Body of pancreas (tissue), 4 donors: ENCODE results near the gene GJB4. TPM values are rescaled to one million over a fixed set of nuclear protein-coding genes. Genes with fewer than 3 reads are reported as not detected.

Experiments
- ATAC-seq: fragments of 150-250 bp; one replicate; pipeline ENCODE4 v1.9.1; 2016
- DNase-seq, 4 donors: peaks; one replicate each; pipeline ENCODE4 v3.0.0-alpha.2; 2019
- H3K27ac ChIP-seq, 4 donors: fragments of 200-600 bp; sonication (generic); 1 replicate in 3 of 4; 2 replicates in 1 of 4; pipeline versions ENCODE4 v1.5.1 to v1.6.1; 2016 to 2019; ENCODE audit warnings: mild to moderate bottlenecking in 1 of 4, mixed read lengths in 1 of 4, moderate library complexity in 1 of 4
- H3K27me3 ChIP-seq, 2 donors: fragments of 200-600 bp; sonication (generic); one replicate each; pipeline ENCODE4 v1.6.0; 2016; ENCODE audit warnings: mild to moderate bottlenecking in 1 of 2
- H3K36me3 ChIP-seq, 2 donors: fragments of 200-600 bp; sonication (generic); replicated peaks in 1 of 2; 2 replicates each; pipeline ENCODE4 v1.5.1; 2016; ENCODE audit warnings: low read depth in 2 of 2; ENCODE audit not compliant: insufficient read depth in 1 of 2
- H3K4me1 ChIP-seq: fragments of 200-600 bp; sonication (generic); one replicate; pipeline ENCODE4 v1.6.0; 2016
- H3K4me3 ChIP-seq, 2 donors: fragments of 200-600 bp; sonication (generic); 1 replicate in 1 of 2; 2 replicates in 1 of 2; pipeline ENCODE4 v1.5.1; 2016 to 2019
- H3K9me3 ChIP-seq, 3 donors: fragments of 200-600 bp; sonication (generic); 1 replicate in 2 of 3; 2 replicates in 1 of 3; pipeline ENCODE4 v1.5.1; 2016
- POLR2A ChIP-seq, 3 donors: fragments of 450-650 bp; IDR thresholded peaks; one replicate each; pipeline ENCODE4 v1.6.1; 2016; ENCODE audit warnings: antibody characterized with exemption in 3 of 3, mild to moderate bottlenecking in 2 of 3
- WGBS, 2 donors: methylation state at CpG; one replicate each; pipeline ENCODE4 v1.1.5; 2017; 5-methylcytosine and 5-hydroxymethylcytosine counted together
- intact Hi-C: fragments of 100-400 bp; cut with DNase I; formaldehyde crosslinking; loops from one replicate; pipeline ENCODE4 v1.15.1; 2023
- total RNA-seq, 2 donors: library from RNA; depleted of rRNA; stranded (reverse); fragments of >200 nt; gene quantifications; one replicate each; pipeline ENCODE4 v1.1.0, GENCODE V29; 2016
- TF ChIP-seq, protein P1 (sequence below), 7 experiments: fragments of 450-650 bp in 4 of 7; fragments of 200-600 bp in 3 of 7; sonication (generic) in 3 of 7; IDR thresholded peaks; one replicate each; pipeline ENCODE4 v1.5.1; 2016 to 2019; ENCODE audit warnings: antibody characterized with exemption in 7 of 7

The GJB4 gene
- total RNA-seq, 2 donors from 2014 or later = not detected

DNA sequence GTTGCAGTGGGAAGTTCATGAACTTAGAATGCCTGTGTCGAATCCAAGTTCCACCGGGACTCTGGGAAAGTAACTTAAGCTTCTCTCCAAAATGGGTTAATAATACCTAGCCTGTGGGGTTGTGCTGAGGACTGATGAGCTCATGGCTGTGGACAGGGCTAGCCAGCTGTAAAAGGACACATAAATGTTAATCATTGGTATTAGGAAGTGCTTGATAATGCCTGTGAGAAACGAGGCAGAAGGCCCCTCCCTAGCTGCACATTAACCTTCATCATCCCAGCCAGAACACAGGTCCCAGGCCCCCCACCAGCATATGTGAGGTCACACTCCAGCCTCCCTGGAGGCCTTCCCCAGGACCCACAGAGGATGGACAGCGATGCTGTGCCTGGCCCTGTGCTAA lies 789 bp upstream of the GJB4 start:
- ATAC-seq = no peak
- no peak overlapping the region for H3K4me3 ChIP-seq
- intact Hi-C loops = no loop called here
- DNase-seq = no peak
- no peaks in the 10 kb centered on the region for H3K4me1 ChIP-seq
- no peaks in the 10 kb centered on the region for H3K9me3 ChIP-seq
- TF ChIP-seq, protein P1, sequence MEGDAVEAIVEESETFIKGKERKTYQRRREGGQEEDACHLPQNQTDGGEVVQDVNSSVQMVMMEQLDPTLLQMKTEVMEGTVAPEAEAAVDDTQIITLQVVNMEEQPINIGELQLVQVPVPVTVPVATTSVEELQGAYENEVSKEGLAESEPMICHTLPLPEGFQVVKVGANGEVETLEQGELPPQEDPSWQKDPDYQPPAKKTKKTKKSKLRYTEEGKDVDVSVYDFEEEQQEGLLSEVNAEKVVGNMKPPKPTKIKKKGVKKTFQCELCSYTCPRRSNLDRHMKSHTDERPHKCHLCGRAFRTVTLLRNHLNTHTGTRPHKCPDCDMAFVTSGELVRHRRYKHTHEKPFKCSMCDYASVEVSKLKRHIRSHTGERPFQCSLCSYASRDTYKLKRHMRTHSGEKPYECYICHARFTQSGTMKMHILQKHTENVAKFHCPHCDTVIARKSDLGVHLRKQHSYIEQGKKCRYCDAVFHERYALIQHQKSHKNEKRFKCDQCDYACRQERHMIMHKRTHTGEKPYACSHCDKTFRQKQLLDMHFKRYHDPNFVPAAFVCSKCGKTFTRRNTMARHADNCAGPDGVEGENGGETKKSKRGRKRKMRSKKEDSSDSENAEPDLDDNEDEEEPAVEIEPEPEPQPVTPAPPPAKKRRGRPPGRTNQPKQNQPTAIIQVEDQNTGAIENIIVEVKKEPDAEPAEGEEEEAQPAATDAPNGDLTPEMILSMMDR (IDR thresholded peaks at IDR 0.05) = no peak
- TF ChIP-seq POLR2A (IDR thresholded peaks at IDR 0.05) = no peak
- no peaks in the 10 kb centered on the region for H3K36me3 ChIP-seq
- no peak overlapping the region for H3K27ac ChIP-seq
- 50 to 59% methylated on average over 3 to 4 of the region's 4 CpGs for WGBS, 2 donors
- H3K27me3 ChIP-seq = no peaks in the 10 kb centered on the region

- no peaks in the 10 kb centered on the region for H3K4me1 ChIP-seq
- no peaks in the 10 kb centered on the region for H3K36me3 ChIP-seq
- no peak for DNase-seq
- H3K4me3 ChIP-seq = no peak overlapping the region
- TF ChIP-seq, protein P1 (IDR thresholded peaks at IDR 0.05) = no peak
- TF ChIP-seq POLR2A (IDR thresholded peaks at IDR 0.05) = no peak
- no peak for ATAC-seq
- H3K27ac ChIP-seq = no peak overlapping the region
- intact Hi-C loops = no loop called here
- H3K27me3 ChIP-seq = no peaks in the 10 kb centered on the region
- no peaks in the 10 kb centered on the region for H3K9me3 ChIP-seq
- WGBS, 2 donors = 88 to 97% methylated on average over 25 to 33 of the region's 33 CpGs
Measured at GRCh38 chr1:34761176-34761761, 1.7 kb downstream of the GJB4 start.

GRCh38 chr1:34761776-34762307 lies 2.3 kb downstream of the GJB4 start:
- no peak for ATAC-seq
- no peaks in the 10 kb centered on the region for H3K9me3 ChIP-seq
- WGBS, 2 donors = 83 to 100% methylated on average over 4 to 9 of the region's 13 CpGs
- no peak for DNase-seq
- H3K4me1 ChIP-seq = no peaks in the 10 kb centered on the region
- no peaks in the 10 kb centered on the region for H3K36me3 ChIP-seq
- no peak for TF ChIP-seq POLR2A (IDR thresholded peaks at IDR 0.05)
- TF ChIP-seq, protein P1 (IDR thresholded peaks at IDR 0.05) = no peak
- intact Hi-C loops = no loop called here
- no peaks in the 10 kb centered on the region for H3K27me3 ChIP-seq
- no peak overlapping the region for H3K27ac ChIP-seq
- H3K4me3 ChIP-seq = no peak overlapping the region

- Histone ChIP-seq H3K27ac (no peak overlapping the region), H3K4me1 (no peaks in the 10 kb centered on the region), H3K4me3 (no peak overlapping the region), H3K9me3 (no peaks in the 10 kb centered on the region), H3K36me3 (no peaks in the 10 kb centered on the region), H3K27me3 (no peaks in the 10 kb centered on the region)
- ATAC-seq (no peak), DNase-seq (no peak)
- WGBS, 2 donors = 71 to 86% methylated on average over 5 to 7 of the region's 7 CpGs
- TF ChIP-seq POLR2A (IDR thresholded peaks at IDR 0.05) = no peak
- TF ChIP-seq, protein P1 (IDR thresholded peaks at IDR 0.05) = no peak
- intact Hi-C loops = no loop called here
Measured at GRCh38 chr1:34762474-34763141, 3.1 kb downstream of the GJB4 start.
